Fibroblast of the aortic adventitia (primary cell): Measurements from ENCODE around the gene ERFL. TPM values are rescaled to one million over a fixed set of nuclear protein-coding genes. Genes with fewer than 3 reads are reported as not detected.
A peak's percentile ranks its signal among the peaks of the same experiment; 100 is the strongest.

Source experiments
- DNase-seq: peaks from one replicate; pipeline ENCODE4 v3.0.0-alpha.2; 2010; ENCODE audit warnings: low read depth
- H3K4me3 ChIP-seq: 2 replicates; pipeline ENCODE4 v1.5.1; 2011; ENCODE audit warnings: low read depth, mild to moderate bottlenecking, control low read depth, low read length, moderate library complexity
- total RNA-seq: library from RNA; depleted of rRNA; stranded (reverse); fragments of >200 nt; gene quantifications from 2 replicates; pipeline ENCODE4 v1.2.3, GENCODE V29; 2012; ENCODE audit warnings: low replicate concordance
- TF ChIP-seq, protein P1 (sequence below): IDR thresholded peaks from 2 replicates; pipeline ENCODE4 v1.5.1; 2011; ENCODE audit warnings: mild to moderate bottlenecking, low read length, control low read depth, inconsistent platforms; ENCODE audit not compliant: insufficient read depth

ERFL gene
- total RNA-seq, 1 donor: not detected

GRCh38 chr19:41882568-41883462 lies 45.4 kb downstream of the ERFL start, which contains the start of gene ARHGEF1:
Gene ARHGEF1, plus strand, starts transcription at chr19:41883184. Its CDS starts 4,899 bp downstream, at chr19:41888083.
- no peak for DNase-seq
- peak within 1 kb of the TSS; percentile 96 for H3K4me3 ChIP-seq
- TF ChIP-seq, protein P1, sequence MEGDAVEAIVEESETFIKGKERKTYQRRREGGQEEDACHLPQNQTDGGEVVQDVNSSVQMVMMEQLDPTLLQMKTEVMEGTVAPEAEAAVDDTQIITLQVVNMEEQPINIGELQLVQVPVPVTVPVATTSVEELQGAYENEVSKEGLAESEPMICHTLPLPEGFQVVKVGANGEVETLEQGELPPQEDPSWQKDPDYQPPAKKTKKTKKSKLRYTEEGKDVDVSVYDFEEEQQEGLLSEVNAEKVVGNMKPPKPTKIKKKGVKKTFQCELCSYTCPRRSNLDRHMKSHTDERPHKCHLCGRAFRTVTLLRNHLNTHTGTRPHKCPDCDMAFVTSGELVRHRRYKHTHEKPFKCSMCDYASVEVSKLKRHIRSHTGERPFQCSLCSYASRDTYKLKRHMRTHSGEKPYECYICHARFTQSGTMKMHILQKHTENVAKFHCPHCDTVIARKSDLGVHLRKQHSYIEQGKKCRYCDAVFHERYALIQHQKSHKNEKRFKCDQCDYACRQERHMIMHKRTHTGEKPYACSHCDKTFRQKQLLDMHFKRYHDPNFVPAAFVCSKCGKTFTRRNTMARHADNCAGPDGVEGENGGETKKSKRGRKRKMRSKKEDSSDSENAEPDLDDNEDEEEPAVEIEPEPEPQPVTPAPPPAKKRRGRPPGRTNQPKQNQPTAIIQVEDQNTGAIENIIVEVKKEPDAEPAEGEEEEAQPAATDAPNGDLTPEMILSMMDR: no peak

DNA sequence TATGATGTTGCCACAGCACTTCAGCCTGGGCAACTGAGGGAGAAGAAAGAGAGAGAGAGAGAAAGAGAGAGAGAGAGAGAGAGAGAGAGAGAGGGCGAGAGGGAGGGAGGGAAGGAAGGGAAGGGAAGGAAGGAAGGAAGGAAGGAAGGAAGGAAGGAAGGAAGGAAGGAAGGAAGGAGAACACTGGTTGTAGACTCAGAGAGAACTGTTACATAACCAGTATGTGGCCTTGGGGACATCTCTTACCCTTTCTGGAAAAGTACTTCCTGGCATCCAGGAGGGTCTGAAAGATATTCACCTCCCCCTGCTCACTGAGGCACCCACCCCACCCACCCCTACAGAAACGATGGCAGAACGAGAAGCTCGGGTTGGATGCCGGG lies 47.9 kb downstream of the ERFL start:
- no peak overlapping the region for H3K4me3 ChIP-seq
- no peak for DNase-seq
- TF ChIP-seq, protein P1: no peak

- DNase-seq: no peak
- H3K4me3 ChIP-seq: no peak overlapping the region
- TF ChIP-seq, protein P1: no peak
Measured at GRCh38 chr19:41879670-41880328, 48.5 kb downstream of the ERFL start.

DNA sequence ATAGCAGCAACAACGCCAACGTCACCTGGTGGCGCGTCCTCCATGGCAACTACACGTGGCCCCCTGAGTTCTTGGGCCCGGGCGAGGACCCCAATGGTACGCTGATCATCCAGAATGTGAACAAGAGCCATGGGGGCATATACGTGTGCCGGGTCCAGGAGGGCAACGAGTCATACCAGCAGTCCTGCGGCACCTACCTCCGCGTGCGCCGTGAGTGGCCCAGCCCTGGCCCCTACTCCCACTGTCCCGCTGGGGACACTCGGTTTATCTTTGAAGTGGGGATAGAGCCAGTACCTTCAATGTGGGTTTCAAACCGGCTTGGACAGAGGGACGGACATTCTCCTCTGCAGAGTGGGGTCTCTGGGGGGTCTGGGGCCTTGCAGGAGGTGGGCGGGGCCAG lies 49.2 kb downstream of the ERFL start:
- DNase-seq: no peak

GRCh38 chr19:41877916-41878905 lies 50.0 kb downstream of the ERFL start:
- no peak overlapping the region for H3K4me3 ChIP-seq
- TF ChIP-seq, protein P1: no peak
- no peak for DNase-seq

More for the DNA sequence above, 49.2 kb downstream of the ERFL start:
- no peak overlapping the region for H3K4me3 ChIP-seq
- TF ChIP-seq, protein P1: no peak
